Gastroesophageal sphincter (tissue), 3 donors: ENCODE data around the gene TOLLIP.

Experiments used
- POLR2A ChIP-seq, 2 donors: fragments of 450-650 bp; IDR thresholded peaks; one replicate each; pipeline ENCODE4 v1.6.1; 2017; ENCODE audit warnings: antibody characterized with exemption in 2 of 2, mild to moderate bottlenecking in 2 of 2, moderate library complexity in 1 of 2
- POLR2AphosphoS5 ChIP-seq: sonication (generic); formaldehyde crosslinking; IDR thresholded peaks from one replicate; pipeline ENCODE4 v1.6.1; 2017; ENCODE audit warnings: antibody characterized with exemption
- TF ChIP-seq, protein P1 (sequence below), 4 experiments: fragments of 200-600 bp in 2 of 4; fragments of 450-650 bp in 2 of 4; sonication (generic) in 1 of 4; IDR thresholded peaks; one replicate each; pipeline ENCODE4 v1.5.1; 2017 to 2019; ENCODE audit warnings: antibody characterized with exemption in 4 of 4, mild to moderate bottlenecking in 2 of 4, moderate library complexity in 2 of 4

DNA sequence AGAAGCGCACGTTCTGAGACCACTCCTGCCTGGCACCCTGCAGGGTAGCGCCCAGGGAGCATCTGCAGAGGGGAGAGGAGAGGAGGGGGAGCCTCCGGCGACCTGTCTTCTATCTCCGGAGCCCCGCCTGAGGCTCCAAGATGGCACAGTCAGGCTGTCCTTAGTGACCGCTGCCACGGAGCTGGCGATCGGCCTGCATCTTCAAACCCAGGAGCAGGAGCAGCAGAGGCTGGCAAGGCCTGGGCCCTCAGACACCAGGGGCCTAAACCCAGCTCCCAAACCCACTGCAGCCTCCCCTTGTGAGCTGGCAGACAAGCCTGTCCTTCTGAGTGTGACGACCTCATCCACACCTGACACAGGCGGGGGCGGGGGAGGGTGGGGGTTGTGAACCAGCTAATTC lies 34.9 kb downstream of the TOLLIP start:
- TF ChIP-seq POLR2AphosphoS5 (no peak), POLR2A (IDR thresholded peaks at IDR 0.05) (no peak)
- TF ChIP-seq, protein P1, sequence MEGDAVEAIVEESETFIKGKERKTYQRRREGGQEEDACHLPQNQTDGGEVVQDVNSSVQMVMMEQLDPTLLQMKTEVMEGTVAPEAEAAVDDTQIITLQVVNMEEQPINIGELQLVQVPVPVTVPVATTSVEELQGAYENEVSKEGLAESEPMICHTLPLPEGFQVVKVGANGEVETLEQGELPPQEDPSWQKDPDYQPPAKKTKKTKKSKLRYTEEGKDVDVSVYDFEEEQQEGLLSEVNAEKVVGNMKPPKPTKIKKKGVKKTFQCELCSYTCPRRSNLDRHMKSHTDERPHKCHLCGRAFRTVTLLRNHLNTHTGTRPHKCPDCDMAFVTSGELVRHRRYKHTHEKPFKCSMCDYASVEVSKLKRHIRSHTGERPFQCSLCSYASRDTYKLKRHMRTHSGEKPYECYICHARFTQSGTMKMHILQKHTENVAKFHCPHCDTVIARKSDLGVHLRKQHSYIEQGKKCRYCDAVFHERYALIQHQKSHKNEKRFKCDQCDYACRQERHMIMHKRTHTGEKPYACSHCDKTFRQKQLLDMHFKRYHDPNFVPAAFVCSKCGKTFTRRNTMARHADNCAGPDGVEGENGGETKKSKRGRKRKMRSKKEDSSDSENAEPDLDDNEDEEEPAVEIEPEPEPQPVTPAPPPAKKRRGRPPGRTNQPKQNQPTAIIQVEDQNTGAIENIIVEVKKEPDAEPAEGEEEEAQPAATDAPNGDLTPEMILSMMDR (IDR thresholded peaks at IDR 0.05), result no peak
